Stimulated activated memory B cell treated with anti-CD40 and anti-IgM and Interleukin-4, amounts not matched to agents 10 μg/mL and 1 μg/mL and 100 μg/mL, for 72 hours (primary cell): ENCODE measurements around the gene NPY1R.

Experiments
- ATAC-seq: fragments of 150-1000 bp; cut with Tn5 transposase; 2 replicates; pipeline ENCODE4 v1.10.0; 2021
- H3K27ac Mint-ChIP-seq: one replicate; pipeline ENCODE4 v1.8.0; 2022; ENCODE audit warnings: mild to moderate bottlenecking, mixed read lengths
- H3K27me3 Mint-ChIP-seq: one replicate; pipeline ENCODE4 v1.8.0; 2022; ENCODE audit warnings: mixed read lengths
- H3K36me3 Mint-ChIP-seq: one replicate; pipeline ENCODE4 v1.8.0; 2022; ENCODE audit warnings: mixed read lengths
- H3K4me1 Mint-ChIP-seq: one replicate; pipeline ENCODE4 v1.8.0; 2022; ENCODE audit warnings: mixed read lengths
- H3K4me3 Mint-ChIP-seq: one replicate; pipeline ENCODE4 v1.8.0; 2022; ENCODE audit warnings: mild to moderate bottlenecking, moderate library complexity, mixed read lengths
- H3K9me3 Mint-ChIP-seq: one replicate; pipeline ENCODE4 v1.8.0; 2022; ENCODE audit warnings: mixed read lengths

The NPY1R gene

GRCh38 chr4:163309466-163309865, 22.9 kb downstream of the NPY1R start:
- no peaks in the 10 kb centered on the region for H3K4me1 Mint-ChIP-seq
- no peak overlapping the region for H3K27ac Mint-ChIP-seq
- H3K9me3 Mint-ChIP-seq: peaks cover 3% of the 10 kb centered on the region
- ATAC-seq: no peak
- peaks cover 8% of the 10 kb centered on the region for H3K27me3 Mint-ChIP-seq
- H3K4me3 Mint-ChIP-seq: no peak overlapping the region
- no peaks in the 10 kb centered on the region for H3K36me3 Mint-ChIP-seq

GRCh38 chr4:163303069-163303468, 29.3 kb downstream of the NPY1R start:
- no peaks in the 10 kb centered on the region for H3K27me3 Mint-ChIP-seq
- H3K4me3 Mint-ChIP-seq: no peak overlapping the region
- H3K4me1 Mint-ChIP-seq: no peaks in the 10 kb centered on the region
- no peaks in the 10 kb centered on the region for H3K9me3 Mint-ChIP-seq
- no peak overlapping the region for H3K27ac Mint-ChIP-seq
- H3K36me3 Mint-ChIP-seq: no peaks in the 10 kb centered on the region
- ATAC-seq: no peak

- no peaks in the 10 kb centered on the region for H3K4me1 Mint-ChIP-seq
- H3K36me3 Mint-ChIP-seq: no peaks in the 10 kb centered on the region
- no peak for ATAC-seq
- H3K9me3 Mint-ChIP-seq: no peaks in the 10 kb centered on the region
- H3K27me3 Mint-ChIP-seq: no peaks in the 10 kb centered on the region
- no peak overlapping the region for H3K27ac Mint-ChIP-seq
- no peak overlapping the region for H3K4me3 Mint-ChIP-seq
Measured at GRCh38 chr4:163300445-163300844, 32.0 kb downstream of the NPY1R start.

GRCh38 chr4:163295138-163295537, 37.3 kb downstream of the NPY1R start:
- Mint-ChIP-seq H3K27me3 (peaks cover 17% of the 10 kb centered on the region), H3K4me1 (no peaks in the 10 kb centered on the region), H3K9me3 (no peaks in the 10 kb centered on the region), H3K27ac (no peak overlapping the region), H3K4me3 (no peak overlapping the region), H3K36me3 (no peaks in the 10 kb centered on the region)
- ATAC-seq: peak; percentile 41

GRCh38 chr4:163284304-163284703, 48.1 kb downstream of the NPY1R start:
- no peaks in the 10 kb centered on the region for H3K36me3 Mint-ChIP-seq
- H3K9me3 Mint-ChIP-seq: peaks cover 13% of the 10 kb centered on the region
- no peak for ATAC-seq
- H3K4me3 Mint-ChIP-seq: no peak overlapping the region
- H3K27me3 Mint-ChIP-seq: no peaks in the 10 kb centered on the region
- H3K4me1 Mint-ChIP-seq: no peaks in the 10 kb centered on the region
- no peak overlapping the region for H3K27ac Mint-ChIP-seq

GRCh38 chr4:163280703-163281519, 51.5 kb downstream of the NPY1R start:
- no peaks in the 10 kb centered on the region for H3K27me3 Mint-ChIP-seq
- no peak overlapping the region for H3K4me3 Mint-ChIP-seq
- peaks cover 13% of the 10 kb centered on the region for H3K9me3 Mint-ChIP-seq
- no peaks in the 10 kb centered on the region for H3K36me3 Mint-ChIP-seq
- ATAC-seq: no peak
- no peaks in the 10 kb centered on the region for H3K4me1 Mint-ChIP-seq
- no peak overlapping the region for H3K27ac Mint-ChIP-seq

- no peak for ATAC-seq
Measured at GRCh38 chr4:163279713-163280112, 52.7 kb downstream of the NPY1R start.

GRCh38 chr4:163274861-163275260, 57.5 kb downstream of the NPY1R start:
- Mint-ChIP-seq H3K27me3 (no peaks in the 10 kb centered on the region), H3K4me3 (no peak overlapping the region), H3K27ac (no peak overlapping the region), H3K36me3 (no peaks in the 10 kb centered on the region), H3K9me3 (no peaks in the 10 kb centered on the region), H3K4me1 (no peaks in the 10 kb centered on the region)
- no peak for ATAC-seq

More at GRCh38 chr4:163279713-163280112, 52.7 kb downstream of the NPY1R start:
- Mint-ChIP-seq H3K4me3 (no peak overlapping the region), H3K4me1 (no peaks in the 10 kb centered on the region), H3K27ac (no peak overlapping the region), H3K27me3 (no peaks in the 10 kb centered on the region), H3K9me3 (peaks cover 7% of the 10 kb centered on the region), H3K36me3 (no peaks in the 10 kb centered on the region)
